NK-92 (cell line): ENCODE data around the gene GATA6.

Source experiments
- DNase-seq: peaks from one replicate; lab custom pipeline; 2025; ENCODE audit not compliant: unreplicated experiment; lab: John Stamatoyannopoulos, UW

GATA6 gene

DNA sequence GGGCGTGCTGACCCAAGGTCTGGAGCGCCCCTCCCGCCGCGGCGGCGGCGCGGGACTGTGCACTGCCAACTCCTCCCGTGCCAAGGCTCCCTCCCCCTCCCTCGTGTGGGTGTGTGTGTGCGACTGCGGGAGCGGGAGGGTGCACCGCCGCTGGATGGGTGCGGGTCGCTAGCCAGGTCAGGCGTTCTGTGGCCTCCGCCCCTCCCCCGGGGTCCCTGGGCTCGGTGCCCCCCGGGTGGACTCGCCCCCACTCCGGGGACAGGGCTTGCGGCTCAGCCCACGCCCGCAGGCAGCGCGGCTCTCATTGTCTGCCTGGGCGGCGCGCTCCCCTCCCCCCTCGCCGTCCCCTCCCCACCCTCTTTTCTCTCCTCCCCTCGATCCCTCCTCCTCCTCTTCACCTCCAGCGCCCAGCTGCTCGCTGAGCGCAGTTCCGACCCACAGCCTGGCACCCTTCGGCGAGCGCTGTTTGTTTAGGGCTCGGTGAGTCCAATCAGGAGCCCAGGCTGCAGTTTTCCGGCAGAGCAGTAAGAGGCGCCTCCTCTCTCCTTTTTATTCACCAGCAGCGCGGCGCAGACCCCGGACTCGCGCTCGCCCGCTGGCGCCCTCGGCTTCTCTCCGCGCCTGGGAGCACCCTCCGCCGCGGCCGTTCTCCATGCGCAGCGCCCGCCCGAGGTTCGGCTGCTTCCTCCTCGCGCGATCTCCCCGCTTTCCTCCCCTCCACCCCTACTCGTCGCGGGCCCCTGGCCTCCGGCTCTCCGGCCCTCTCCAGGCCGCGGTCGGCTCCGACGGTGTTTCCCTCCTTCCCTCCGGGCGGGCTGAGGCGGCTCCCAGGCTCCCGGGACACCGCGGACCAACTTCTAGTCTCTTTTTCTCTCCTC is at the start of gene GATA6:
Gene GATA6, plus strand, starts transcription at position 579 of the 878 bp plus-strand sequence. CDS start 1,556 bp downstream, outside the sequence.
- no peak for DNase-seq

DNA sequence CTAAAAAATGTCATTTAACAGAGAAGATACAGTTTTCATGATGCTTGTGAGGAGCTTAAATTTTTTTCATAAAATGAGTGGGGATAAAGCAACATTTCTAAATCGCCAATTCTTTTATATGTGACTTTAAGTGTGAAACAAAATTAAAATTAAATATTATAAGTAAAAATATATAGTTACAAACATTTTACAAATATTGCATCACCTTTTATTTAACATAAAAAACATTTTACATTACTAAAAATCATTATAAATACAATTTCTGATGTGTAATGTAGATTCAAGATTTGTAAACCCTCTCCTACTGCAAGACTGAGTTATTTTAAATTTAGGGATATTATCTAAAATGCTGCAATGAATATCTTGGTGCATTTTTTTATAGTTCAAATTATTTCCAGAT is 44.4 kb upstream of the GATA6 start:
- no peak for DNase-seq

DNA sequence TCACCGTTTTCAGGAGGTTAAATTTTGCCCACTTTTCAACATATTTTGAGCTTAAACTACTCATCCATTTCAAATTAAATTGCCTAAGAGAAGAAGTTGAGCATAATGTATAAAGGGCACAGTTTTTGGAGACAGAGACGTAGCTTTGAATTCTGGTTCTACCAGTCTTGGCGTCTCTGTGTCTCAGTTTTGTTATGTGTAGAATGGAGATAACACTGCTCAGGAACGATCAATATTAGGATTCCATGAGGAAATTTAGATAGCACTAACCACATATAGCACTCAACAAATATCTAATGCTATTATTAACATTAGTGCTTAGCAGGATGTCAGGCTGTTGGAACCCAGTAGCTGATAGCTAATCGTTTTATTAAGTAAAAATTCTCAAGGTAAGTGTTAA is 40.4 kb upstream of the GATA6 start:
- DNase-seq: no peak

DNA sequence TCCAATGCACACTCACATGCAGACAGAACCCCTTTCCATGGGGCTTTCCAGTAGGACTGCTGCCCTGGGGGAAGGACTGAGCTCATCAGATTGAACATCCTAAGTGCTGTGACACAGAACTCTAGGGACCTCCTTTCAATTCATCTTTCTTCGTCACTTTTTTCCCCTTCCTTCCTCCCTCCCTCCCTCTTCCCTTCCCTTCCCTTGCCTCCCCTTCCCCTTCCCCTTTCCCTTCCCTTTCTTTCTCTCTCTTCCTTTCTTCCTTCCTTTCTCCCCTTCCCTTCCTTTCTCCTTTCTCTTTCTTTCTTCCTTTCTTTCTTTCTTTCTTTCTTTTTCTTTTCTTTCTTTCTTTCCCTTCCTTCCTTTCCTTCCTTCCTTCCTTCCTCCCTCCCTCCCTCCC is 39.6 kb upstream of the GATA6 start:
- DNase-seq: no peak

DNA sequence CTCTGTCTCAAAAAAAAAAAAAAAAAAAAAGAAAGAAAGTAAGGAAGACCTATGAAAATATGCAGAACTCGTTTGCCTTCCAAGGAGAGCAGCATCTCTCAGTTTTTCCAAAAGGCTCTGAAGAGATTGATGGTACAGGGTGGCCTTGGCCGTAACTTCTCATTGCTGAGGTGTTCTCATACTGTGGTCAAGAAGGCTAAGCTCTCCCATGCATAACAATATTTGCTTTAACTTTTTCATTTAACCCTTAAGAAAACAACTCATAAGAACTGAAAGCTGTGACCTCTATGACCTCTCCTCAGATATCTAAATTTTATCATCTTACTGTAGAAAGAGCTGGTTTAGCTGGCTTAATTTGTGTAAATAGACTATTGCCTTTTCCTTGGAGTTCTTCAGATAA is 37.1 kb upstream of the GATA6 start:
- DNase-seq: no peak

DNA sequence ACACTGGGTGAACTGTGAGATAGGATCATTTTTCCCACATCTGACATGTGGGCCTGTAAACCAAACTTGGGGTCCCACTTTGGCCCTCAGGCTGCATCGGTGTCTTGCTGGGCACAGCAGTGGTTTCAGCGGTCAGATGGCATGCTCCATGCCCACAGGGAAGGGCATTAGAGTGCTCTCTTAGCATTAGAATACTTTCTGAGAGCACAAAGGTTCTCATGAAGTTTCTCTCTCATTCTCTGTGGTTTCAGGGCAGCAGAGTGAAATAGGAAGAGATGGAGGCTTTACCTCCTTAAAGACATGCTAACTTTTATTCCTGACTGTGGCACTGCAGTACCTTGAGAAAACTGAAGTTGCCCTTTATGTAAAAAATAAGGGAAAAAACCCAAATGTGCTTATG is 36.6 kb upstream of the GATA6 start:
- no peak for DNase-seq

DNA sequence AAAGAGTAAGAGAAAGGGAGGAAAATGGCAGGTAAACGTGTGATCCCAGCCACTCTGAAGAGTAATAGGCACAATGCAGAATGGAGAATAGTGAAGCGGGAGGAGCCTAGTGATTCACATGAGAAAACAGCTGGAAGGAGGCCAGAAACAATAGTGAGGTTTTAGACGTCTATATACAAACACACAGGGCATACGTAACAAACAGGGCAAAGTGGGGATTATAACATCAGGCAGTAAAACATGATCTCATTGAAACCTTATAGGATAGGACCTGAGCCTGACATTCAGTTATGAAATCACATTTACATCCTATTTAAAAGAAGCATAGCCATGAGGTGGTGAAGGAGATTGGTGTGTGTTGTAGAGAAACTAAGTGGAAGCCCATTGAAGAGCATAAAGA is 33.0 kb upstream of the GATA6 start:
- DNase-seq: no peak

DNA sequence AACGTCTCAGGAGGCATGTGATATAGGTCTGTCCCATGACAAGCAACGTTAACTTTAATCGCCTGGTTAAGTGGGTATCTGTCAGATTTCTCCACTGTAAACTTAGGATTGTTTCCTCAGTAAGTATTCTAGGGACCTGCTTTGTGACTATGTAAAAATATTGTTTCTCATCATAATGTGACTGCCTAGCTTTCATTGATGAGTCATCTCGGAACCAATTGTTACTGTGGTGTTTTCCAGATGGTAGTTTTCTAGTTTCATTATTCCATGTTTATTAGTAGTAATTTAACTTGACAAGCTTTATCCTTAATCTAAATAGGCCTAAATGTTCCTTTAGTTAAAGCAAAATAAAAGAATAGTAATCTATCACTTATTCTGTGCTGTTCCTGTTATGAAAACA is 28.2 kb upstream of the GATA6 start:
- no peak for DNase-seq

DNA sequence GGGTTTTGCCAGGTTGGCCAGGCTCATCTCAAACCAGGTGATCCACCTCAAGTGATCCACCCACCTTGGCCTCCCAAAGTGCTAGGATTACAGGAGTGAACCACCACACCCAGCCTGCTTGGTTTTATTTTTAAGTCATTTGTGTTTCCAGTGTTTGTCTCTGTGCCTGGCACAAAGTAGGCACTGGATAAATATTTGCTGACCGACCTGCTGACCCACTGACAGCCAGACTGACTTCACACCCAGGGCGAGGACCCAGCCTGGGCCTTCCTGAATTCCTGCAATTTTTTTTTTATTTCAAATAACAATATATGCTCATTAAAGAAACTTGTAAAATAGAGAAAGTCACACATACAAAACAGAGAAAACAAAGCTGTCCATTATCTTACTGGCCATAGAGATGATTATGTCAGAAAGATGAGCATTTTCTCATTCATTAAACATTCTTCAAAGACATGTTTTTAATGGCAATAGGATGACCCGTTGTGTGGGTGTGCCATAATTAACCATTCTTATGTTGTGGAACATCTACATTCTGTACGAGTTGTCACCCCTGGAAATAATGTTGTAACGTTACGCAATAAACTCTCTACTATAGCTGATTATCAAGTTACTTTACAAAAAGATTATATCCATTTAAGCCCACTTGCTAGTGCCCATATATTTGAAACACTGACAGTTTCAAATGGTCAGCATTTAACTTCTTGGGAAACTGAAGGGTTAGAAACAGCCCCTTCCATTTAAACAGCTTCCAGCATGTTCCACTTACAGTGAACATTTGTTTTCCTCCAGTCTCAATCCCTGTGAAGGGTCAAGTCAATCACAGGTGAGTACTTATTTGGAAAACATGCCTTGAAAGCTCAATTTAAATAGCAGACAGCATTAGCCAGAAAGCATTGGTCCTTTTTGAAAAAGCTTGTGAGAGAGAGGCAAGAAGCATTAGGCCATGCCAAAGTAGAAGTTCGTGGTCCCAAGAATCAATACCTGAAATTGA is 25.7 kb upstream of the GATA6 start:
- no peak for DNase-seq

DNA sequence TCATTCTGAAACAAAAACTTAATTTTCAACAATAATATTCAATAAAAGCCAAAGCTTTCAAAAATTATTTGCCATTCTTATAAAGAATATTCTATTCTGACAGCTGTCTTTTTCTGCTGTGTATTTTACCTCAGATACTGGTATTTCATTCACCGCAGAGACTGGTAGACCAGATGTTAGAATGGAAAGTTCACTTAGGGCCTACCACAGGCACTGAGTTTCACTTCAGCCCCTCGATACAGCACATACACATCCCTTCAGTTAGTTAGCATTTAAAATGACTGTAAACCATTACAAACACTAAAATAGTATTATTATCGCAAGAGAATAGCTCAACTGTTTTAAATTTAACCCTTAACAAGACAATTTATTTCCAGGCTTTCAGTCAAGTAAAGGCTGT is 24.2 kb upstream of the GATA6 start:
- no peak for DNase-seq

DNA sequence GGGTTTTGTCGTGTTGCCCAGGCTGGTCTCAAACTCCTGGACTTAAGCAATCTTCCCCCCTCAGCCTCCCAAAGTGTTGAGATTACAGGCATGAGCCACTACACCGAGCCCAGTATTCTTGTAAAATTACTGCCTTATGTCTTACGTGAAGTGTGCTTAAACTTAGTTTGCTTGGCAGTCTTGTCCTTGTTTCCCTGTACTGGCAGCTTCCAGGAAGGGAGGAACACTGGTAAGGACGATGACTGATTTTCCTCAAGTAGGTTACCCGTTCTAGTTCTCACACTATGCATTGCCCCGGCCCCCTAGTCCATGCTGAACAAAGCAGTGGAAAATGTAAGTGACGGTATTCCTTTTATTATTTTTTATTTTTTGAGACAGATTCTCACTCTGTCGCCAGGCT is 19.7 kb upstream of the GATA6 start:
- no peak for DNase-seq

DNA sequence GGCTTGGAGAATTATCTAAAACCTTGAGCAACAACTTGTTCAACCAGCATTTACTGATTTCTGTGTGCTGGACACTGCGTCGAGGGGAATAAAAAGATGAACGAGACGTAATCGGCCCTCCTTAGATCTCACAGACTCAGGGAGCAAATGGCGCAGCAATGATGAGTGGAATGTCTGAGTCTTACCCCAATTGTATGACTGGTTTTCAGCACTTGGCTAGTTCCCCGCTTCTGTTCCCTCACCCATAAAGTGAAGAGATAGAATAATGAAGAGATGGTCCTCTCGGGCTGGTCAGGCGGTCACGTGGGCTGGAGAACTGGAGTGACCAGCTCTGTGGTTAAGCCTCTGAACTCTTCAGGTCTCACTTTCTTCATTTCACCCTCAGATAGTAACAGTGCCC is 17.3 kb upstream of the GATA6 start:
- no peak for DNase-seq

DNA sequence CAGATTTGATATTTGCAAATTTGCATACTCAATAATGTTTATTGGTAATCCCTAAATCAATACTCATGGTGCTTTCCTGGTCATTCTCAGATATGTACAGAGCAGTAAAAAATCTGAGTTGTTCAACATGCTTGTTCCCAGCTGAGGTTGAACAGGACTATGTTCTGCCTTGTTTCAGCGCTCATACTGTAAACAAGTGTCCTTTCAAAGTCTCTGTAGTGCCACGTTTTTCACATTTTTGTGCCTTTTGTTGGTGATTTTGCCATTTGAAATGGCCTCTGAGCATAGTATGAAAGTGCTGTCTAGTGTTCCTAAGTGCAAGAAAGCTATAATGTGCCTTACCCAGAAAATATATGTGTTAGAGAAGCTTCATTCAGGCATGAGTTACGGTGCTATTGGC is 16.0 kb upstream of the GATA6 start:
- DNase-seq: no peak

DNA sequence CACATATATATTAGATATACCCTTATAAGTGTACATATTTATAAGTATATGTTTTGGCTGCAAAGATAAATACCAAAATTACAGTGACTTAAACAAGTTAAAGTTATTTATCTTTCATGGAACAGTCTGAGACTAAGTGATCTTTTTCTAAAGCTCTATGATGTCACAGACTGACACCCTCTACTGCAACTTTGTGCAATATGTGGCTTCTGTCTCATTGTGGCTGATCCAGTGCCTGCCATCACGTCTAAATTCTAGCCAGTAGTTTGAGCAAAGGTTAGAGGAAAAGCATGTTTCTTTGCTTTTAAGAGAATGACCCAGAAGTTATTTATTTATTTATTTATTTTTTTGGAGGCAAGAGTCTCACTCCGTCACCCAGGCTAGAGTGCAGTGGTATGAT is 13.8 kb upstream of the GATA6 start:
- DNase-seq: no peak

DNA sequence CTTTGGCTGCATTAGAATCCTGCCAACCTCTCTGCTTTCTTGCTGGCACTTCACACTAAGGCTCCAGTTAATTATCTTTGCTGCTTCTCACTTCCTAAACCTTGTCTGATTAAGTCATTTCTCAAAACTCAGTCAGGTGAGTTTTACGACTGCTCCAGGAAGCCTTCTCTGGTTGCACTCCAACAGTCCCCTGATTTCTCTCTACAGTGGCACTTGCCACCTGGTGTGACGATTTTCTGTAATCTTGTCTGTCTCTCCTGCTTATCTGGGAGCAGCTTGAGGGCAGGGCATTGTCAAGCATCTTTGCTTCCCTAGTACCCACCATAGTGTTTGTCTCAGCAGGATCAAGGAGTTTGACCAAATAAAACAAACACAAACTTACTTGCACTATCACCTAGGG is 10.4 kb upstream of the GATA6 start:
- no peak for DNase-seq

DNA sequence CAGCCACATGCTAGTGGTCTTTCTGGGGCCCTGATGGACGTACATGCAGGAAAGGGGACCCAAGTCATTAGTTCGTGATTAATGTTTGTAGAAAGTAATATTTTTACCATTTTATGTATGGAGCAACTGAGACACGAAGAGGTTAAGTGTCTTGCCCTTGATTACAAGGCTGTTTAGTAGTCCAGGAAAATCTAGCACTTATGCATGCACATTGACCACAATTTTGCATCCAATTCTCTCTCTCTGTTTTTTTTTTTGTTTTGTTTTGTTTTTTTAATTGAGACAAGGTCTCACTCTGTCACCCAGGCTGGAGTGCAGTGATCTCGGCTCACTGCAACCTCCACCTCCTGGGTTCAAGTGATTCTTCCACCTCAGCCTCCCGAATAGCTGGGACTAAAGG is 8.3 kb upstream of the GATA6 start:
- no peak for DNase-seq

DNA sequence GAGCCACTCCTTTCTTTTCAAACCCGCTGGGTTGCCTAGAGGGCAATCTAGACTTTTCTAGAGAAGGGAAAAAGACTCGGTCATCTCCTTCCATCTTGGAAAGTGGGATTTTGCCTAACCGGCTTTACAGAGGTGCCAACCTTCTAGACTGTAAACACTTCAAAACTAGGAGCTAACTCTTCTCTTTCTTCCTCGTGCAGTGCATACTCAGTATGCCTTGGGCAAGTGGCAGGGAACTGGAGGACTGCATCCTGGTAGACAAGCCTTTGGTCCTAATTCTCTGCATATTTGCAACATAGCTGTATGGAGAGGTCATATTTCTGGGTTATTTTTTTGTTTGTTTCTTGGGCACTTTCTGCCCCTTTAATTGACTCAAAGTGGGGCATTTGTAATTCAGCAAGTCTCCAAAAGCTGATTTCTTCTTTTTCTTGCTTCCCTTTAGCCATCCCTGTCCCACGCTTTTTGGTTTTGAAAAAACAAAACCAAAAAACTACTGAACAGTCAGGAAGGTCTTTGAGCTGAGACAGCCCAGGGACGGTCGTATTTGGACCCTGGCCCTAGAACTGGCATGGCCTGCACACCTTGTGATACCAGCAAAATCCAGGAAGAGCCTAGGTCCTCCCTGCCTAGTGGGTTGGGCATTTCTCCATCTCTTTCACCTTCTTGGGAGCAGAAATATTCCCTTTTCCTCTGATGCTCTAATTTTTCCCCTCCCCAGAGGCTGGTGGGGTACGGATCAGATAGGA is 5.8 kb upstream of the GATA6 start:
- no peak for DNase-seq

DNA sequence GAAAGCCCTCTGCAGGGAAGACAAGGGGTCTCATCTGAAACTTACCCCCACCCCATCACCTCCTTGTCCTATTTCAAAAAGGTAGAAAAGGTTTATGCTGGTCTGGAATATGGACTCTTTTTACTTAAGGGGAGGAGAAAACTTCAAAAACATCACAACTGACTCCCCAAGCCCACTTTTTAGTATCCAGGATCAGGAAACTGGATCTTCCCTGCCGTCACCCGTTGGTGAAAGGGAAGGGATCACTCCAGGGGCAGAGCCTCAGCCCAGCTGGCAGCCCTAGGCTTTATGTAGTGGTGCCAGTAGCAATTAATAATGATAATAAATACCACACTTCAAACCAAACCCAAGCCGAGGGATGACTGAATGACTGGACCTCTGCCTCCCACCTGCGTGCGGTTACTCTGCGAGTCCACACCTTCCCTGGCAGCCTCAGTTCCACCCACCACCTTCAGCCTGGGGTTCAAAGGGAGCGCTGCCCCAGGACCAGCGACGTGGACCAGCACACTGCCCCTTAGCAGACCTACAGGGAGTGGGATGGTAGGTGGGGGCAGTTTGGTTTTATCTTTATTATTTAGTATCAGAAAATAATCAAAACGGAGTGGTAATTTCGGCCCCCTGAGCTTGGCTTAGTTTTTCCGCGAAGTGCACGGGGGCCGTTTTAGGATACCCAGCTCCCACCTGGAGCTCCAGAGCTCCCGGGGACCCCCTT is 4.9 kb upstream of the GATA6 start:
- DNase-seq: no peak

DNA sequence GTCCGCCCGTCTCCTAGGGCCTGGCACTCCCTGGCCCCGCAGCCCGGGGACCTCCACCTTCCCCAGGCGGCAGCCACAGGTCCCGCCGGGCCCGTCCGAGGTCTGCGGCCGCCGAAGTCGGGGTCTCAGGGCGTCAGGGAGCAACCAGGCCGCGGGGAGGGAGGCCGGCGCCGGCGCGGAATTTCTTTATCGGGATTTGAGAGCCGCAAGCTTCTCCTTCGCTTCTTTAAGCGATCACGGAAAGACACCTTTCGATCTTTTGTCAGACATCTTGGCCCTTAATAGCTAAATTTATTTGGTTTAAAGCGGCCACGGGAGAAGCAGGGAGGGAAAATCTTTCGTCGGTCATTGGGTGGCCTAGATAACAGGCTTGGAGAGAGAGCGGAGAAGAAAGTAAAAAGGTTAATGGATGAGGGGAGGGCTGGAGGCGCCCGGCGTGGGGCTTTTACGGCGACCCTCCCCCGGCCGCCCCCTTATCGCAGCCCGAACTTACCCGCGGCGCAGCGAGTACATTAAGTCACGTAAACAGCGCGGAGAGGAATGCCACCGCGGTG is 4.3 kb upstream of the GATA6 start:
- no peak for DNase-seq

DNA sequence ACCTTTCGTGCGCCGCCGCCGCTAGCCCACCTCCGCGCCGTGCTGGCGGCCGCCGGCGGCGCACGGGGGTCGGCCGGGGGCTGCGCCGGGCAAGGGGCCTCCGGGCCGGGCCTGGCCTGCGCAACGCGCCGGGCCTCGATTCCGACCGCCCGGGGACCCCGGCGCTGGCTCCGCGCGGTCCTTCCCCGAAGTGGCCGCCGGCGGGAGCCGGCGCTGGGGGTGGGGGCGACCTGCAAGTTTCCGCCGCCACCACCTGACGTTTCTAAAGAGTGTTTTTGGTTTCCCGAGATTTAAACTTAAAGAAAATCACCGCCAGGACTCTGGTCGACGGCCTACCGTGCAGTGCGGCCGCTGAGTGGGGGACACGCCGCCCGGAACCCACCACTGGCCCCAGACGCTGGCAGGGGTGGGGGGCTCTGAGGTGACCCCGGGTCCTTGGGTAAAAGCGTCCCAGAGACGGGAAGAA is 3.8 kb upstream of the GATA6 start:
- DNase-seq: no peak
